Keratinocyte (primary cell): Measurements from ENCODE around the gene CD247. TPM values are rescaled to one million over a fixed set of nuclear protein-coding genes. Genes with fewer than 3 reads are reported as not detected.

Experiments
- DNase-seq: peaks from one replicate; pipeline ENCODE4 v3.0.0-alpha.2; 2011; ENCODE audit warnings: low read depth, missing footprints, low spot score
- FAIRE-seq: peaks from 2 replicates; lab custom pipeline; 2011; peaks lifted over from hg19 to GRCh38; lab: Jason Lieb, UNC
- H2AFZ ChIP-seq: 2 replicates; pipeline ENCODE4 v1.6.0; 2012; ENCODE audit warnings: low read length, control low read depth, inconsistent platforms; ENCODE audit not compliant: control insufficient read depth
- H3K27ac ChIP-seq: 2 replicates; pipeline ENCODE4 v1.5.1; 2011; ENCODE audit warnings: low read length; ENCODE audit not compliant: control insufficient read depth, insufficient read depth
- H3K27me3 ChIP-seq: 3 replicates; pipeline ENCODE4 v1.6.0; 2011; ENCODE audit warnings: low read length; ENCODE audit not compliant: control insufficient read depth, insufficient read depth; ENCODE audit errors: extremely low read depth
- H3K36me3 ChIP-seq, 2 experiments: 2 replicates in 1 of 2; 3 replicates in 1 of 2; pipeline ENCODE4 v1.5.1; 2011; ENCODE audit warnings: low read length in 2 of 2, mild to moderate bottlenecking in 1 of 2; ENCODE audit not compliant: control insufficient read depth in 2 of 2, insufficient read depth in 2 of 2; ENCODE audit errors: extremely low read depth in 1 of 2
- H3K4me1 ChIP-seq: 3 replicates; pipeline ENCODE4 v1.5.1; 2011; ENCODE audit warnings: low read length; ENCODE audit not compliant: control insufficient read depth, insufficient read depth; ENCODE audit errors: extremely low read depth
- H3K4me2 ChIP-seq: 3 replicates; pipeline ENCODE4 v1.6.0; 2011; ENCODE audit warnings: low read depth, low read length; ENCODE audit not compliant: control insufficient read depth, insufficient read depth; ENCODE audit errors: extremely low read depth
- H3K4me3 ChIP-seq, 3 experiments: fragments of 200-600 bp in 1 of 3; sonication (generic) in 1 of 3; 2 replicates in 2 of 3; 3 replicates in 1 of 3; pipeline ENCODE4 v1.5.1; 2011 to 2016; ENCODE audit warnings: low read length in 3 of 3, mild to moderate bottlenecking in 3 of 3, control low read depth in 2 of 3, inconsistent platforms in 1 of 3, low read depth in 1 of 3, mixed read lengths in 1 of 3, mixed run types in 1 of 3, moderate library complexity in 1 of 3; ENCODE audit not compliant: control insufficient read depth in 2 of 3, insufficient read depth in 2 of 3; ENCODE audit errors: extremely low read depth in 1 of 3
- H3K79me2 ChIP-seq: 2 replicates; pipeline ENCODE4 v1.6.0; 2012; ENCODE audit warnings: low read length; ENCODE audit not compliant: control insufficient read depth, insufficient read depth
- H3K9ac ChIP-seq: 3 replicates; pipeline ENCODE4 v1.6.0; 2011; ENCODE audit warnings: low read length; ENCODE audit not compliant: control insufficient read depth, insufficient read depth; ENCODE audit errors: extremely low read depth
- H3K9me1 ChIP-seq: 3 replicates; pipeline ENCODE4 v1.6.0; 2011; ENCODE audit warnings: low read length; ENCODE audit not compliant: control insufficient read depth, insufficient read depth; ENCODE audit errors: extremely low read depth
- H3K9me3 ChIP-seq: 2 replicates; pipeline ENCODE4 v1.5.1; 2012; ENCODE audit warnings: low read depth, low read length; ENCODE audit not compliant: control insufficient read depth
- H4K20me1 ChIP-seq: 3 replicates; pipeline ENCODE4 v1.6.0; 2011; ENCODE audit warnings: low read length; ENCODE audit not compliant: control insufficient read depth, insufficient read depth; ENCODE audit errors: extremely low read depth
- EZH2 ChIP-seq: IDR thresholded peaks from one replicate; pipeline ENCODE4 v1.6.1; 2012; ENCODE audit warnings: inconsistent platforms, mild to moderate bottlenecking, low read length, moderate library complexity
- dilution Hi-C: fragments of 300-500 bp; cut with MboI; formaldehyde crosslinking; loops from one replicate; pipeline ENCODE4 v1.7.0; 2020; ENCODE audit warnings: low sequenced_read_pairs; ENCODE audit not compliant: extremely low pct_ligation_motif_present
- polyA plus RNA-seq, 5 experiments: library from polyadenylated mRNA; depleted of rRNA in 3 of 5; stranded (reverse) in 3 of 5; stranded (forward) in 1 of 5; unstranded in 1 of 5; fragments of >200 nt; gene quantifications; 1 replicate in 1 of 5; 2 replicates in 3 of 5; 3 replicates in 1 of 5; pipeline versions ENCODE4 v1.2.1 to v1.2.3, GENCODE V29; 2011 to 2012; ENCODE audit warnings: missing spikeins in 2 of 5, low read depth in 1 of 5, low replicate concordance in 1 of 5
- TF ChIP-seq, protein P1 (sequence below), 3 experiments: IDR thresholded peaks in 1 of 3; conservative IDR thresholded peaks in 1 of 3; optimal IDR thresholded peaks in 1 of 3; 2 replicates in 2 of 3; 3 replicates in 1 of 3; pipeline versions ENCODE3 to v1.5.1; 2011; ENCODE audit warnings: low read length in 3 of 3, mild to moderate bottlenecking in 3 of 3, moderate library complexity in 2 of 3, control low read depth in 1 of 3, inconsistent platforms in 1 of 3; ENCODE audit not compliant: insufficient read depth in 2 of 3; ENCODE audit errors: extremely low read depth in 1 of 3

The CD247 gene
- polyA plus RNA-seq, 1 donor (not counting 4 experiments of a cell fraction or from before 2014, with no cell fraction given), result not detected

GRCh38 chr1:167533851-167534300, 15.5 kb upstream of the CD247 start:
- no peak overlapping the region for H3K4me3 ChIP-seq
- H3K9me1 ChIP-seq, result no peaks in the 10 kb centered on the region
- TF ChIP-seq, protein P1, sequence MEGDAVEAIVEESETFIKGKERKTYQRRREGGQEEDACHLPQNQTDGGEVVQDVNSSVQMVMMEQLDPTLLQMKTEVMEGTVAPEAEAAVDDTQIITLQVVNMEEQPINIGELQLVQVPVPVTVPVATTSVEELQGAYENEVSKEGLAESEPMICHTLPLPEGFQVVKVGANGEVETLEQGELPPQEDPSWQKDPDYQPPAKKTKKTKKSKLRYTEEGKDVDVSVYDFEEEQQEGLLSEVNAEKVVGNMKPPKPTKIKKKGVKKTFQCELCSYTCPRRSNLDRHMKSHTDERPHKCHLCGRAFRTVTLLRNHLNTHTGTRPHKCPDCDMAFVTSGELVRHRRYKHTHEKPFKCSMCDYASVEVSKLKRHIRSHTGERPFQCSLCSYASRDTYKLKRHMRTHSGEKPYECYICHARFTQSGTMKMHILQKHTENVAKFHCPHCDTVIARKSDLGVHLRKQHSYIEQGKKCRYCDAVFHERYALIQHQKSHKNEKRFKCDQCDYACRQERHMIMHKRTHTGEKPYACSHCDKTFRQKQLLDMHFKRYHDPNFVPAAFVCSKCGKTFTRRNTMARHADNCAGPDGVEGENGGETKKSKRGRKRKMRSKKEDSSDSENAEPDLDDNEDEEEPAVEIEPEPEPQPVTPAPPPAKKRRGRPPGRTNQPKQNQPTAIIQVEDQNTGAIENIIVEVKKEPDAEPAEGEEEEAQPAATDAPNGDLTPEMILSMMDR (optimal IDR thresholded peaks at IDR 0.05 in 1 of 3, IDR thresholded peaks at IDR 0.05 in 1 of 3, conservative IDR thresholded peaks at IDR 0.05 in 1 of 3; ENCODE audit: extremely low read depth in 1 of 3, insufficient read depth in 2 of 3, low read length in 3 of 3), result peak; percentile 82 to 93 (median 84)
- TF ChIP-seq EZH2, result no peak
- peak; percentile 21 for DNase-seq
- no peak overlapping the region for H3K27ac ChIP-seq
- no peaks in the 10 kb centered on the region for H4K20me1 ChIP-seq
- no peaks in the 10 kb centered on the region for H3K79me2 ChIP-seq
- peak overlapping the region; percentile 61 for H3K4me2 ChIP-seq
- H3K27me3 ChIP-seq, result no peaks in the 10 kb centered on the region
- H2AFZ ChIP-seq, result no peak overlapping the region
- dilution Hi-C loops, result no loop called here
- no peaks in the 10 kb centered on the region for H3K9me3 ChIP-seq
- H3K36me3 ChIP-seq, result no peaks in the 10 kb centered on the region
- H3K9ac ChIP-seq, result no peak overlapping the region
- FAIRE-seq, result no peak
- peaks cover 7% of the 10 kb centered on the region for H3K4me1 ChIP-seq

GRCh38 chr1:167532964-167533824, 14.9 kb upstream of the CD247 start:
- Histone ChIP-seq H3K4me3 (no peak overlapping the region), H3K27ac (no peak overlapping the region), H3K36me3 (no peaks in the 10 kb centered on the region), H3K79me2 (no peaks in the 10 kb centered on the region), H3K4me2 (no peak overlapping the region), H3K27me3 (no peaks in the 10 kb centered on the region), H3K9me1 (no peaks in the 10 kb centered on the region), H4K20me1 (no peaks in the 10 kb centered on the region), H3K4me1 (peaks cover 7% of the 10 kb centered on the region), H3K9ac (no peak overlapping the region), H2AFZ (no peak overlapping the region), H3K9me3 (no peaks in the 10 kb centered on the region)
- no peak for FAIRE-seq
- DNase-seq, result no peak
- dilution Hi-C loops, result no loop called here
- TF ChIP-seq, protein P1 (optimal IDR thresholded peaks at IDR 0.05 in 1 of 3, IDR thresholded peaks at IDR 0.05 in 1 of 3, conservative IDR thresholded peaks at IDR 0.05 in 1 of 3; ENCODE audit: extremely low read depth in 1 of 3, insufficient read depth in 2 of 3, low read length in 3 of 3), result no peak
- no peak for TF ChIP-seq EZH2
